Right lobe of liver (tissue), 4 donors: ENCODE results near the gene TRIM28.

Experiments used
- POLR2A ChIP-seq: fragments of 450-650 bp; IDR thresholded peaks from one replicate; pipeline ENCODE4 v1.6.1; 2017; ENCODE audit warnings: antibody characterized with exemption, mild to moderate bottlenecking
- TF ChIP-seq, protein P1 (sequence below), 4 donors: fragments of 200-600 bp in 3 of 4; fragments of 450-650 bp in 1 of 4; IDR thresholded peaks; one replicate each; pipeline versions ENCODE4 v1.5.1 to v1.8.0; 2016 to 2022; ENCODE audit warnings: antibody characterized with exemption in 4 of 4, mild to moderate bottlenecking in 2 of 4
- donor health status: DM: no; HTN: no; CAD: no.
- donor health status: DM: no; HTN: no; CAD: no.
- donor health status: DM: no; HTN: yes; CAD: no.

DNA sequence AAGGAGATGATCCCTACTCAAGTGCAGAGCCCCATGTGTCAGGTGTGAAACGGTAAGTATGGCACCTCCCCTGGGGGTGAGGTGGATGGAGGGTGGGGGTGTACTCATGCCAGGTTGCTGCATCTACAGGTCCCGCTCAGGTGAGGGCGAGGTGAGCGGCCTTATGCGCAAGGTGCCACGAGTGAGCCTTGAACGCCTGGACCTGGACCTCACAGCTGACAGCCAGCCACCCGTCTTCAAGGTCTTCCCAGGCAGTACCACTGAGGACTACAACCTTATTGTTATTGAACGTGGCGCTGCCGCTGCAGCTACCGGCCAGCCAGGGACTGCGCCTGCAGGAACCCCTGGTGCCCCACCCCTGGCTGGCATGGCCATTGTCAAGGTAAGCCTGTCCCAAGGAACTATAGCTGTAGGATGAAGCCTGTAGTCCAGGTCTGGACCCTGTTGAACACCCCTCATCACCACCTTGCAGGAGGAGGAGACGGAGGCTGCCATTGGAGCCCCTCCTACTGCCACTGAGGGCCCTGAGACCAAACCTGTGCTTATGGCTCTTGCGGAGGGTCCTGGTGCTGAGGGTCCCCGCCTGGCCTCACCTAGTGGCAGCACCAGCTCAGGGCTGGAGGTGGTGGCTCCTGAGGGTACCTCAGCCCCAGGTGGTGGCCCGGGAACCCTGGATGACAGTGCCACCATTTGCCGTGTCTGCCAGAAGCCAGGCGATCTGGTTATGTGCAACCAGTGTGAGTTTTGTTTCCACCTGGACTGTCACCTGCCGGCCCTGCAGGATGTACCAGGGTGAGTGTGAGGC lies 5.2 kb downstream of the TRIM28 start:
- TF ChIP-seq, protein P1, sequence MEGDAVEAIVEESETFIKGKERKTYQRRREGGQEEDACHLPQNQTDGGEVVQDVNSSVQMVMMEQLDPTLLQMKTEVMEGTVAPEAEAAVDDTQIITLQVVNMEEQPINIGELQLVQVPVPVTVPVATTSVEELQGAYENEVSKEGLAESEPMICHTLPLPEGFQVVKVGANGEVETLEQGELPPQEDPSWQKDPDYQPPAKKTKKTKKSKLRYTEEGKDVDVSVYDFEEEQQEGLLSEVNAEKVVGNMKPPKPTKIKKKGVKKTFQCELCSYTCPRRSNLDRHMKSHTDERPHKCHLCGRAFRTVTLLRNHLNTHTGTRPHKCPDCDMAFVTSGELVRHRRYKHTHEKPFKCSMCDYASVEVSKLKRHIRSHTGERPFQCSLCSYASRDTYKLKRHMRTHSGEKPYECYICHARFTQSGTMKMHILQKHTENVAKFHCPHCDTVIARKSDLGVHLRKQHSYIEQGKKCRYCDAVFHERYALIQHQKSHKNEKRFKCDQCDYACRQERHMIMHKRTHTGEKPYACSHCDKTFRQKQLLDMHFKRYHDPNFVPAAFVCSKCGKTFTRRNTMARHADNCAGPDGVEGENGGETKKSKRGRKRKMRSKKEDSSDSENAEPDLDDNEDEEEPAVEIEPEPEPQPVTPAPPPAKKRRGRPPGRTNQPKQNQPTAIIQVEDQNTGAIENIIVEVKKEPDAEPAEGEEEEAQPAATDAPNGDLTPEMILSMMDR (IDR thresholded peaks at IDR 0.05), result no peak
- TF ChIP-seq POLR2A, result no peak
